Activated effector memory CD4-positive, alpha-beta T cell treated with anti-CD3 and anti-CD28 coated beads, Interleukin-2, amount 50 U/mL, for 16 hours (primary cell): ENCODE measurements around the gene DROSHA.

Experiments
- DNase-seq: peaks from one replicate; pipeline ENCODE4 v3.0.0-alpha.2; 2020

Gene DROSHA

GRCh38 chr5:31459594-31459993 lies 72.3 kb downstream of the DROSHA start:
- DNase-seq: no peak

GRCh38 chr5:31455172-31455571 lies 76.7 kb downstream of the DROSHA start:
- no peak for DNase-seq

- DNase-seq: no peak
These were observed 78.4 kb downstream of the DROSHA start for GRCh38 chr5:31453522-31453921.

- DNase-seq: no peak
These were observed 79.6 kb downstream of the DROSHA start for GRCh38 chr5:31452314-31452713.

GRCh38 chr5:31449962-31450361 lies 81.9 kb downstream of the DROSHA start:
- no peak for DNase-seq

GRCh38 chr5:31449174-31449573 lies 82.7 kb downstream of the DROSHA start:
- no peak for DNase-seq

- no peak for DNase-seq
These were observed 86.8 kb downstream of the DROSHA start for GRCh38 chr5:31445041-31445600.

- no peak for DNase-seq
These were observed 88.3 kb downstream of the DROSHA start for GRCh38 chr5:31443572-31443971.

- DNase-seq: no peak
These were observed 89.7 kb downstream of the DROSHA start for GRCh38 chr5:31442058-31442745.

- no peak for DNase-seq
These were observed 95.0 kb downstream of the DROSHA start for GRCh38 chr5:31436851-31437250.

GRCh38 chr5:31435730-31436129 lies 96.2 kb downstream of the DROSHA start:
- DNase-seq: no peak

GRCh38 chr5:31434898-31435297 lies 97.0 kb downstream of the DROSHA start:
- no peak for DNase-seq

GRCh38 chr5:31433229-31433628 lies 98.7 kb downstream of the DROSHA start:
- DNase-seq: no peak

- DNase-seq: no peak
These were observed 104.1 kb downstream of the DROSHA start for GRCh38 chr5:31427724-31428309.

GRCh38 chr5:31427013-31427723 lies 104.7 kb downstream of the DROSHA start:
- no peak for DNase-seq

GRCh38 chr5:31421806-31422586 lies 109.9 kb downstream of the DROSHA start:
- no peak for DNase-seq

- no peak for DNase-seq
These were observed 114.4 kb downstream of the DROSHA start for GRCh38 chr5:31417512-31417911.

GRCh38 chr5:31416547-31416946 lies 115.3 kb downstream of the DROSHA start:
- DNase-seq: no peak

- DNase-seq: no peak
These were observed 115.9 kb downstream of the DROSHA start for GRCh38 chr5:31415960-31416359.

- no peak for DNase-seq
These were observed 116.6 kb downstream of the DROSHA start for GRCh38 chr5:31415009-31415923.

- no peak for DNase-seq
These were observed 118.7 kb downstream of the DROSHA start for GRCh38 chr5:31413030-31413812.
